ENCODE results near the gene SGCA.
A peak's percentile ranks its signal among the peaks of the same experiment; 100 is the strongest.

The SGCA gene

DNA sequence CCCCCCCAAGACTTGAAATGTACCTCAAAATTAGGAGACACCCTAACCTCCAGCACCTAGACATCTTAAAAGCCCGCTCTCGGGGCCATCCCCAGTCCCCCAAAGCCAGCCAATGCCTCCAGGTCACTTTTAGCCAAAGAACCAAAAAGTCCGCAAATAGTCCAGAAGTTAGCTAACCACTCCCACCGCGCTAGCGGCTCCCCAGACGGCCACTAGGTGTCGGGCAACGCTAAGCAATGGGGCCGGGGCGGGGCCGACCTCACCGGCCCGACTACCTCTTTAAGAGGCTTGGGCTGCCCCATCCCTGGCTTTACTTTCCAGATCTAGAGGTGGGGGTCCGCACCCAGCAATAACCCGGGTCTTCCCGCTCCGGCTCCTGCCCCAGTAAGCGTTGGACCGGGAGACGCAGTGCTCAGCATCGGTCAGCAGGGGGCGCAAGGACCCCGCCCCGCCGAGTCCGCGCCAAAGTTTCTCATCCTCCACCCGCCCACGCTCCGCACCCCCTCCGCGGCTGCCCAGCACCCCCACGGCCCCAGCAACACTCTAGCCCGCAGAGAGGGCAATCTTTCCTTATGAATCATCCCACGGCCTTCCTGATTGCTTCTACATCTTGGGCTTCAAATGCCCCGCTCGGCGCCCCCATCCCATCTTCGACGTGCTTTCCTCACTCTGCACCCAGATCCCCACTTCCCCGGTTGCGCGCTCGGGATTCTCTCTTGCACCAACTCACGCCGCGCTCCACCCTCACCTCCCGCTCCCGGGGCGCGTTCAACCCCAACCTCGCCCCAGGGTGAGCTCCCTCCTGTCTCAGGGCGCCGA is 34.9 kb downstream of the SGCA start (continued):
- TF ChIP-seq ZBTB8A (tag by site-specific recombination; IDR thresholded peaks at IDR 0.05) = peak; percentile 40; the same call in 1 of the 2 replicates
- TF ChIP-seq HOXC10 (CRISPR knock-in tag; IDR thresholded peaks at IDR 0.05) = no peak
- no peak for TF ChIP-seq ZNF37A (tag by site-specific recombination; IDR thresholded peaks at IDR 0.05)
- TF ChIP-seq ZNF791 (tag by site-specific recombination; IDR thresholded peaks at IDR 0.05) = no peak
- peak; percentile 87 for TF ChIP-seq EGR2 (tag by site-specific recombination; IDR thresholded peaks at IDR 0.05; ENCODE audit: low read depth)
- TF ChIP-seq WT1 (tag by site-specific recombination; IDR thresholded peaks at IDR 0.05) = no peak
- TF ChIP-seq ZNF654 (tag by site-specific recombination; IDR thresholded peaks at IDR 0.05; ENCODE audit: low read depth) = peak; percentile 99
- TF ChIP-seq OVOL3 (tag by site-specific recombination; IDR thresholded peaks at IDR 0.05) = no peak
- TF ChIP-seq IKZF3 (tag by site-specific recombination; IDR thresholded peaks at IDR 0.05) = no peak; the same call in 1 of the 2 replicates
- no peak for TF ChIP-seq ZNF23 (tag by site-specific recombination; IDR thresholded peaks at IDR 0.05; ENCODE audit: borderline replicate concordance)
- no peak for TF ChIP-seq ZNF112 (tag by site-specific recombination; IDR thresholded peaks at IDR 0.05)
- no peak for TF ChIP-seq ZNF621 (tag by site-specific recombination; IDR thresholded peaks at IDR 0.05)
- TF ChIP-seq ZBTB26 (tag by site-specific recombination; optimal IDR thresholded peaks at IDR 0.05) = peak; percentile 67
- TF ChIP-seq ZNF623 (tag by site-specific recombination; IDR thresholded peaks at IDR 0.05) = no peak
- 0 out of 2 replicates have a peak, but pooled peaks have one; percentile 43 for TF ChIP-seq BCL11B (tag by site-specific recombination; IDR thresholded peaks at IDR 0.05; ENCODE audit: low read depth)
- TF ChIP-seq ZNF558 (tag by site-specific recombination; IDR thresholded peaks at IDR 0.05) = no peak
- TF ChIP-seq ZNF843 (tag by site-specific recombination; IDR thresholded peaks at IDR 0.05) = no peak; the same call in 1 of the 2 replicates
- no peak for TF ChIP-seq ZNF433 (tag by site-specific recombination; IDR thresholded peaks at IDR 0.05; ENCODE audit: low read depth)
- peak; percentile 58; the same call in 1 of the 2 replicates for TF ChIP-seq KLF10 (tag by site-specific recombination; IDR thresholded peaks at IDR 0.05)
- peak; percentile 48 for TF ChIP-seq ZNF391 (tag by site-specific recombination; IDR thresholded peaks at IDR 0.05; ENCODE audit: borderline replicate concordance, low read depth)
- no peak for TF ChIP-seq ZNF174 (tag by site-specific recombination; IDR thresholded peaks at IDR 0.05)
- no peak for TF ChIP-seq SCRT1 (tag by site-specific recombination; IDR thresholded peaks at IDR 0.05; ENCODE audit: borderline replicate concordance)
- no peak for TF ChIP-seq ZNF571 (tag by site-specific recombination; IDR thresholded peaks at IDR 0.05)
- no peak for TF ChIP-seq ZNF202 (tag by site-specific recombination; IDR thresholded peaks at IDR 0.05; ENCODE audit: borderline replicate concordance)
- TF ChIP-seq, protein P1, sequence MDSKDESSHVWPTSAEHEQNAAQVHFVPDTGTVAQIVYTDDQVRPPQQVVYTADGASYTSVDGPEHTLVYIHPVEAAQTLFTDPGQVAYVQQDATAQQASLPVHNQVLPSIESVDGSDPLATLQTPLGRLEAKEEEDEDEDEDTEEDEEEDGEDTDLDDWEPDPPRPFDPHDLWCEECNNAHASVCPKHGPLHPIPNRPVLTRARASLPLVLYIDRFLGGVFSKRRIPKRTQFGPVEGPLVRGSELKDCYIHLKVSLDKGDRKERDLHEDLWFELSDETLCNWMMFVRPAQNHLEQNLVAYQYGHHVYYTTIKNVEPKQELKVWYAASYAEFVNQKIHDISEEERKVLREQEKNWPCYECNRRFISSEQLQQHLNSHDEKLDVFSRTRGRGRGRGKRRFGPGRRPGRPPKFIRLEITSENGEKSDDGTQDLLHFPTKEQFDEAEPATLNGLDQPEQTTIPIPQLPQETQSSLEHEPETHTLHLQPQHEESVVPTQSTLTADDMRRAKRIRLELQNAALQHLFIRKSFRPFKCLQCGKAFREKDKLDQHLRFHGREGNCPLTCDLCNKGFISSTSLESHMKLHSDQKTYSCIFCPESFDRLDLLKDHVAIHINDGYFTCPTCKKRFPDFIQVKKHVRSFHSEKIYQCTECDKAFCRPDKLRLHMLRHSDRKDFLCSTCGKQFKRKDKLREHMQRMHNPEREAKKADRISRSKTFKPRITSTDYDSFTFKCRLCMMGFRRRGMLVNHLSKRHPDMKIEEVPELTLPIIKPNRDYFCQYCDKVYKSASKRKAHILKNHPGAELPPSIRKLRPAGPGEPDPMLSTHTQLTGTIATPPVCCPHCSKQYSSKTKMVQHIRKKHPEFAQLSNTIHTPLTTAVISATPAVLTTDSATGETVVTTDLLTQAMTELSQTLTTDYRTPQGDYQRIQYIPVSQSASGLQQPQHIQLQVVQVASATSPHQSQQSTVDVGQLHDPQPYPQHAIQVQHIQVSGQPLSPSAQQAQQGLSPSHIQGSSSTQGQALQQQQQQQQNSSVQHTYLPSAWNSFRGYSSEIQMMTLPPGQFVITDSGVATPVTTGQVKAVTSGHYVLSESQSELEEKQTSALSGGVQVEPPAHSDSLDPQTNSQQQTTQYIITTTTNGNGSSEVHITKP (tag by site-specific recombination; IDR thresholded peaks at IDR 0.05) = peak; percentile 82
- TF ChIP-seq, protein P2, sequence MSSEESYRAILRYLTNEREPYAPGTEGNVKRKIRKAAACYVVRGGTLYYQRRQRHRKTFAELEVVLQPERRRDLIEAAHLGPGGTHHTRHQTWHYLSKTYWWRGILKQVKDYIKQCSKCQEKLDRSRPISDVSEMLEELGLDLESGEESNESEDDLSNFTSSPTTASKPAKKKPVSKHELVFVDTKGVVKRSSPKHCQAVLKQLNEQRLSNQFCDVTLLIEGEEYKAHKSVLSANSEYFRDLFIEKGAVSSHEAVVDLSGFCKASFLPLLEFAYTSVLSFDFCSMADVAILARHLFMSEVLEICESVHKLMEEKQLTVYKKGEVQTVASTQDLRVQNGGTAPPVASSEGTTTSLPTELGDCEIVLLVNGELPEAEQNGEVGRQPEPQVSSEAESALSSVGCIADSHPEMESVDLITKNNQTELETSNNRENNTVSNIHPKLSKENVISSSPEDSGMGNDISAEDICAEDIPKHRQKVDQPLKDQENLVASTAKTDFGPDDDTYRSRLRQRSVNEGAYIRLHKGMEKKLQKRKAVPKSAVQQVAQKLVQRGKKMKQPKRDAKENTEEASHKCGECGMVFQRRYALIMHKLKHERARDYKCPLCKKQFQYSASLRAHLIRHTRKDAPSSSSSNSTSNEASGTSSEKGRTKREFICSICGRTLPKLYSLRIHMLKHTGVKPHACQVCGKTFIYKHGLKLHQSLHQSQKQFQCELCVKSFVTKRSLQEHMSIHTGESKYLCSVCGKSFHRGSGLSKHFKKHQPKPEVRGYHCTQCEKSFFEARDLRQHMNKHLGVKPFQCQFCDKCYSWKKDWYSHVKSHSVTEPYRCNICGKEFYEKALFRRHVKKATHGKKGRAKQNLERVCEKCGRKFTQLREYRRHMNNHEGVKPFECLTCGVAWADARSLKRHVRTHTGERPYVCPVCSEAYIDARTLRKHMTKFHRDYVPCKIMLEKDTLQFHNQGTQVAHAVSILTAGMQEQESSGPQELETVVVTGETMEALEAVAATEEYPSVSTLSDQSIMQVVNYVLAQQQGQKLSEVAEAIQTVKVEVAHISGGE (tag by site-specific recombination; conservative IDR thresholded peaks at IDR 0.05; ENCODE audit: low read depth) = no peak; the same call in 1 of the 2 replicates
- TF ChIP-seq, protein P3, sequence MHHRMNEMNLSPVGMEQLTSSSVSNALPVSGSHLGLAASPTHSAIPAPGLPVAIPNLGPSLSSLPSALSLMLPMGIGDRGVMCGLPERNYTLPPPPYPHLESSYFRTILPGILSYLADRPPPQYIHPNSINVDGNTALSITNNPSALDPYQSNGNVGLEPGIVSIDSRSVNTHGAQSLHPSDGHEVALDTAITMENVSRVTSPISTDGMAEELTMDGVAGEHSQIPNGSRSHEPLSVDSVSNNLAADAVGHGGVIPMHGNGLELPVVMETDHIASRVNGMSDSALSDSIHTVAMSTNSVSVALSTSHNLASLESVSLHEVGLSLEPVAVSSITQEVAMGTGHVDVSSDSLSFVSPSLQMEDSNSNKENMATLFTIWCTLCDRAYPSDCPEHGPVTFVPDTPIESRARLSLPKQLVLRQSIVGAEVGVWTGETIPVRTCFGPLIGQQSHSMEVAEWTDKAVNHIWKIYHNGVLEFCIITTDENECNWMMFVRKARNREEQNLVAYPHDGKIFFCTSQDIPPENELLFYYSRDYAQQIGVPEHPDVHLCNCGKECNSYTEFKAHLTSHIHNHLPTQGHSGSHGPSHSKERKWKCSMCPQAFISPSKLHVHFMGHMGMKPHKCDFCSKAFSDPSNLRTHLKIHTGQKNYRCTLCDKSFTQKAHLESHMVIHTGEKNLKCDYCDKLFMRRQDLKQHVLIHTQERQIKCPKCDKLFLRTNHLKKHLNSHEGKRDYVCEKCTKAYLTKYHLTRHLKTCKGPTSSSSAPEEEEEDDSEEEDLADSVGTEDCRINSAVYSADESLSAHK (tag by site-specific recombination; IDR thresholded peaks at IDR 0.05) = no peak
- TF ChIP-seq ZNF548 (tag by site-specific recombination; IDR thresholded peaks at IDR 0.05) = no peak
- TF ChIP-seq MYNN (tag by site-specific recombination; IDR thresholded peaks at IDR 0.05; ENCODE audit: borderline replicate concordance) = no peak; the same call in 1 of the 2 replicates
